H9 (cell line): Measurements from ENCODE around the gene TNXB. TPM values are rescaled to one million over a fixed set of nuclear protein-coding genes. Genes with fewer than 3 reads are reported as not detected.

Experiments
- DNase-seq: peaks from one replicate; pipeline ENCODE4 v3.0.0-alpha.2; 2017
- H2AFZ ChIP-seq: one replicate; pipeline ENCODE4 v1.6.1; 2013; ENCODE audit warnings: mild to moderate bottlenecking, low read length, control low read depth, moderate library complexity
- H2AK5ac ChIP-seq: 2 replicates; pipeline ENCODE4 v1.6.1; 2013; ENCODE audit warnings: low read length, control low read depth, mixed read lengths; ENCODE audit not compliant: insufficient read length
- H2BK120ac ChIP-seq: one replicate; pipeline ENCODE4 v1.6.1; 2013; ENCODE audit warnings: low read depth, mild to moderate bottlenecking, low read length, control low read depth, inconsistent platforms; ENCODE audit not compliant: poor library complexity, severe bottlenecking
- H2BK12ac ChIP-seq: 2 replicates; pipeline ENCODE4 v1.6.1; 2013; ENCODE audit warnings: low read length, control low read depth, mixed read lengths, low read depth; ENCODE audit not compliant: insufficient read length
- H2BK15ac ChIP-seq: 2 replicates; pipeline ENCODE4 v1.6.1; 2013; ENCODE audit warnings: low read depth, low read length, control low read depth
- H2BK20ac ChIP-seq: one replicate; pipeline ENCODE4 v1.6.1; 2013; ENCODE audit warnings: low read depth, mild to moderate bottlenecking, low read length, control low read depth, inconsistent platforms; ENCODE audit not compliant: poor library complexity, severe bottlenecking
- H2BK5ac ChIP-seq: 2 replicates; pipeline ENCODE4 v1.6.1; 2013; ENCODE audit warnings: low read length, control low read depth, mixed read lengths; ENCODE audit not compliant: insufficient read length
- H3K14ac ChIP-seq: 2 replicates; pipeline ENCODE4 v1.6.1; 2013; ENCODE audit warnings: low read length, control low read depth; ENCODE audit not compliant: insufficient read depth
- H3K18ac ChIP-seq: 2 replicates; pipeline ENCODE4 v1.6.1; 2013; ENCODE audit warnings: low read depth, mild to moderate bottlenecking, mixed read lengths, low read length, control low read depth; ENCODE audit not compliant: insufficient read length
- H3K23ac ChIP-seq: 2 replicates; pipeline ENCODE4 v1.6.1; 2013; ENCODE audit warnings: low read length, control low read depth, mixed read lengths, low read depth; ENCODE audit not compliant: insufficient read length
- H3K23me2 ChIP-seq: 2 replicates; pipeline ENCODE4 v1.6.1; 2013; ENCODE audit warnings: low read depth, mild to moderate bottlenecking, mixed read lengths, low read length, control low read depth; ENCODE audit not compliant: insufficient read length, poor library complexity, severe bottlenecking
- H3K27ac ChIP-seq: 2 replicates; pipeline ENCODE4 v1.5.1; 2013; ENCODE audit warnings: low read length, control low read depth, mixed read lengths, low read depth; ENCODE audit not compliant: insufficient read length
- H3K27me3 ChIP-seq: 2 replicates; pipeline ENCODE4 v1.6.1; 2013; ENCODE audit warnings: low read length, control low read depth, inconsistent platforms; ENCODE audit not compliant: insufficient read depth
- H3K4ac ChIP-seq: 2 replicates; pipeline ENCODE4 v1.6.1; 2013; ENCODE audit warnings: low read depth, mild to moderate bottlenecking, control low read depth, inconsistent platforms, low read length, moderate library complexity
- H3K4me1 ChIP-seq: 2 replicates; pipeline ENCODE4 v1.6.1; 2013; ENCODE audit warnings: low read length, control low read depth, inconsistent platforms; ENCODE audit not compliant: insufficient read depth
- H3K4me2 ChIP-seq: 2 replicates; pipeline ENCODE4 v1.6.1; 2013; ENCODE audit warnings: low read length, control low read depth, mixed read lengths; ENCODE audit not compliant: insufficient read length, insufficient read depth
- H3K56ac ChIP-seq: 2 replicates; pipeline ENCODE4 v1.6.1; 2013; ENCODE audit warnings: low read depth, mild to moderate bottlenecking, mixed read lengths, low read length, control low read depth; ENCODE audit not compliant: insufficient read length
- H3K79me1 ChIP-seq: 2 replicates; pipeline ENCODE4 v1.6.1; 2013; ENCODE audit warnings: low read depth, mild to moderate bottlenecking, moderate library complexity, low read length, control low read depth, inconsistent platforms; ENCODE audit not compliant: insufficient read depth, poor library complexity, severe bottlenecking
- H3K79me2 ChIP-seq: 2 replicates; pipeline ENCODE4 v1.6.1; 2013; ENCODE audit warnings: low read length, control low read depth, inconsistent platforms; ENCODE audit not compliant: insufficient read depth
- H3K9ac ChIP-seq: 2 replicates; pipeline ENCODE4 v1.6.1; 2013; ENCODE audit warnings: low read length, control low read depth, mixed read lengths; ENCODE audit not compliant: insufficient read length; ENCODE audit errors: extremely low read depth
- H3K9me3 ChIP-seq: one replicate; pipeline ENCODE4 v1.6.1; 2013; ENCODE audit warnings: low read depth, low read length, inconsistent platforms; ENCODE audit not compliant: control insufficient read depth
- H3T11ph ChIP-seq: one replicate; pipeline ENCODE4 v1.6.1; 2013; ENCODE audit warnings: mild to moderate bottlenecking, low read length, control low read depth, inconsistent platforms
- H4K20me1 ChIP-seq: one replicate; pipeline ENCODE4 v1.6.1; 2013; ENCODE audit not compliant: control insufficient read depth, insufficient read length, insufficient read depth
- H4K5ac ChIP-seq: 2 replicates; pipeline ENCODE4 v1.6.1; 2013; ENCODE audit warnings: low read depth, mild to moderate bottlenecking, mixed read lengths, low read length, control low read depth; ENCODE audit not compliant: insufficient read length
- H4K8ac ChIP-seq: replicated peaks from 2 replicates; pipeline ENCODE4 v1.6.1; 2013; ENCODE audit warnings: low read length, control low read depth, mixed read lengths, low read depth; ENCODE audit not compliant: insufficient read length
- H4K91ac ChIP-seq: 2 replicates; pipeline ENCODE4 v1.6.1; 2013; ENCODE audit warnings: low read depth, mild to moderate bottlenecking, moderate library complexity, mixed read lengths, low read length, control low read depth; ENCODE audit not compliant: insufficient read length
- H3K27ac Mint-ChIP-seq, 3 experiments: 2 replicates in 2 of 3; 3 replicates in 1 of 3; pipeline ENCODE4 v1.8.0; 2020 to 2021; ENCODE audit warnings: mixed read lengths in 3 of 3, mild to moderate bottlenecking in 1 of 3, moderate library complexity in 1 of 3
- H3K27me3 Mint-ChIP-seq: 2 replicates; pipeline ENCODE4 v1.8.0; 2021; ENCODE audit warnings: low read depth, mild to moderate bottlenecking, moderate library complexity, mixed read lengths
- H3K36me3 Mint-ChIP-seq, 3 experiments: 2 replicates in 2 of 3; 3 replicates in 1 of 3; pipeline ENCODE4 v1.8.0; 2020 to 2021; ENCODE audit warnings: low read depth in 3 of 3, mixed read lengths in 3 of 3; ENCODE audit not compliant: insufficient read depth in 1 of 3
- H3K4me1 Mint-ChIP-seq, 2 experiments: 2 replicates each; pipeline ENCODE4 v1.8.0; 2020; ENCODE audit warnings: mixed read lengths in 2 of 2
- H3K4me3 Mint-ChIP-seq, 2 experiments: 2 replicates in 1 of 2; 3 replicates in 1 of 2; pipeline ENCODE4 v1.8.0; 2020 to 2021; ENCODE audit warnings: mild to moderate bottlenecking in 2 of 2, mixed read lengths in 2 of 2, moderate library complexity in 1 of 2
- H3K9me3 Mint-ChIP-seq, 2 experiments: 2 replicates in 1 of 2; 3 replicates in 1 of 2; pipeline ENCODE4 v1.8.0; 2020; ENCODE audit warnings: mild to moderate bottlenecking in 2 of 2, mixed read lengths in 2 of 2, moderate library complexity in 1 of 2
- total RNA-seq: library from RNA; stranded (reverse); gene quantifications from 2 replicates; pipeline ENCODE4 v1.2.1, GENCODE V29; 2021
- TF ChIP-seq, protein P1 (sequence below): fragments of 200-600 bp; sonication (generic); conservative IDR thresholded peaks from 3 replicates; pipeline ENCODE4 v1.8.0; 2021; ENCODE audit warnings: antibody characterized with exemption, mild to moderate bottlenecking

TNXB gene
- total RNA-seq, 1 experiment from 2014 or later = 5.0 TPM

DNA sequence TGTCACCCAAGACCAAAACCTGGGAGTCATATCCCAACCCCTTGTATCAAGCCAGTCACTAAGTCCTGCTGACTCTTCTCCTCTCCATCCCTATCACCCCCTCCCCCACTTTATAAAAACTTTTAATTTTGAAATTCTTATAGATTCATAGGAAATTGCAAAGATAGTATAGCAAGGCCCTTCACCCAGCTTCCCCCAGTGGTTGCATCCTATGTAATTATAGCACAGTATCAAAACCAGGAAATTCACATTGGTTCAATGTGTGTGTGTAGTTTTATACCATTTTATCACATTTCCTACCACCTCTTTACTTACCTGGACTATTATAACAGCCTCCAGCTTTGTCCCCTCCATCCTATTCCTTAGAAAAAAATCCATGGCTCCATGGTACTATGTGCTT is 48.9 kb upstream of the TNXB start:
- no peak overlapping the region for H3K4me2 ChIP-seq
- no peaks in the 10 kb centered on the region for H4K20me1 ChIP-seq
- no peak overlapping the region for H3K14ac ChIP-seq
- no peak overlapping the region for H3K27ac Mint-ChIP-seq
- TF ChIP-seq, protein P1, sequence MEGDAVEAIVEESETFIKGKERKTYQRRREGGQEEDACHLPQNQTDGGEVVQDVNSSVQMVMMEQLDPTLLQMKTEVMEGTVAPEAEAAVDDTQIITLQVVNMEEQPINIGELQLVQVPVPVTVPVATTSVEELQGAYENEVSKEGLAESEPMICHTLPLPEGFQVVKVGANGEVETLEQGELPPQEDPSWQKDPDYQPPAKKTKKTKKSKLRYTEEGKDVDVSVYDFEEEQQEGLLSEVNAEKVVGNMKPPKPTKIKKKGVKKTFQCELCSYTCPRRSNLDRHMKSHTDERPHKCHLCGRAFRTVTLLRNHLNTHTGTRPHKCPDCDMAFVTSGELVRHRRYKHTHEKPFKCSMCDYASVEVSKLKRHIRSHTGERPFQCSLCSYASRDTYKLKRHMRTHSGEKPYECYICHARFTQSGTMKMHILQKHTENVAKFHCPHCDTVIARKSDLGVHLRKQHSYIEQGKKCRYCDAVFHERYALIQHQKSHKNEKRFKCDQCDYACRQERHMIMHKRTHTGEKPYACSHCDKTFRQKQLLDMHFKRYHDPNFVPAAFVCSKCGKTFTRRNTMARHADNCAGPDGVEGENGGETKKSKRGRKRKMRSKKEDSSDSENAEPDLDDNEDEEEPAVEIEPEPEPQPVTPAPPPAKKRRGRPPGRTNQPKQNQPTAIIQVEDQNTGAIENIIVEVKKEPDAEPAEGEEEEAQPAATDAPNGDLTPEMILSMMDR = no peak
- no peaks in the 10 kb centered on the region; the same call in 1 of the 2 replicates for H3K79me2 ChIP-seq
- H2BK5ac ChIP-seq = no peak overlapping the region
- H3K4me1 Mint-ChIP-seq = peaks cover 11 to 13% of the 10 kb centered on the region in 2 experiments
- no peak overlapping the region for H3K9ac ChIP-seq
- H2AFZ ChIP-seq = no peak overlapping the region
- no peak overlapping the region for H3T11ph ChIP-seq
- no peak overlapping the region for H3K23ac ChIP-seq
- no peaks in the 10 kb centered on the region for H3K9me3 Mint-ChIP-seq
- H3K4me1 ChIP-seq = no peaks in the 10 kb centered on the region
- H2BK12ac ChIP-seq = no peak overlapping the region
- H3K79me1 ChIP-seq = no peaks in the 10 kb centered on the region
- H3K36me3 Mint-ChIP-seq = peaks cover 29 to 58% (median 38%) of the 10 kb centered on the region in 3 experiments
- H3K4ac ChIP-seq = no peak overlapping the region
- H4K91ac ChIP-seq = no peak overlapping the region
- H3K9me3 ChIP-seq = no peaks in the 10 kb centered on the region
- no peak overlapping the region for H2BK120ac ChIP-seq
- H2BK15ac ChIP-seq = no peak overlapping the region
- no peak overlapping the region for H4K8ac ChIP-seq
- no peak overlapping the region for H2AK5ac ChIP-seq
- DNase-seq = no peak
- no peak overlapping the region for H2BK20ac ChIP-seq
- peaks cover 15% of the 10 kb centered on the region for H3K23me2 ChIP-seq
- no peaks in the 10 kb centered on the region for H3K27me3 Mint-ChIP-seq
- H3K27ac ChIP-seq = no peak overlapping the region
- H3K4me3 Mint-ChIP-seq = no peak overlapping the region
- H4K5ac ChIP-seq = no peak overlapping the region
- no peak overlapping the region for H3K18ac ChIP-seq
- H3K56ac ChIP-seq = no peak overlapping the region
- H3K27me3 ChIP-seq = no peaks in the 10 kb centered on the region
